ENCODE results near the gene NOTUM.

DNA sequence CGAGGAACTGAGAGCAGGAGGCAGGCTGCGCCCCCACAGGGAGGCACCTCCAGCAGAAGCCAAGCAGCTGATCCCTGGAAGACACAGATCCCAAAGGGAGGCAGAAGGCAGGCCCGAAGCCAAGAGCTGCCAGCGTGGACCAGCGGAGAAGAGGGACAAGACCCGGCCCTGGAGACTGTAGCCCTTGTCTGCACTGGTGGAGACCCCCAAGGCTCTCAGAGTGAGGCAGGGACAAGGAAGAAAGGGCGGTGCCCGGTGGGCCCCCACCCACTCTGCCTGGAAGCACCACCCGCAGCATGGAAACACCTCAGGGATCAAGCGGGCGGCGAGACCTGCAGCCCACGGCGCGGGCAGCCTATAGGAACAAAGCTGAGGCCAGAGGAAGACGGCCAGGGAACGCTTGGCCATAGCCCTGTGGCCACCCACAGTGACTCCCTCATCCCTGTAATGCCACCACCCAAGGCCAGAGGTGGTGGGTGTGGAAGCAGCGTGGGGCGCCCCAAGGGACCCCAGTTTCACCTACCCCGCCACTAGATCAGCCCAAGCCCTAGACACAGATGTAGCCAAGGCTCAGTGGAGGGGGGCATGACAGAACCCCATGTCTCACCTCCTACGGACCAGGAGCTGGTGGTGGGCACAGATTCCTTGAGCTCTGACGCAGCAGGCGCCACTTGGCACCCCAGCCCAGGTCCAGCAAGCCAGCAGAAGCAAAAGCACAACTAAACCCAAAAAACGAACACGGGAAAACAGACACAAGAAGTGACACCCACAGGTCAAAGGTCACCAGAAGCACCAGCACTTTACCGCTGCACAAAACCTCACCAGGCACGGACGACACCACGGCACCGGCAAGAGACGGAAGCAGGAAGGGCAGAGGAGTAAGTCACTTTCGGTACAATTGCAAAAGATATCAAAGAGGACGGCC lies 40.1 kb downstream of the NOTUM start:
- TF ChIP-seq ZNF274 (IDR thresholded peaks at IDR 0.05; ENCODE audit: low read depth, low read length) (no peak), YY1 (IDR thresholded peaks at IDR 0.05; ENCODE audit: insufficient read depth, insufficient read length) (no peak), SUZ12 (IDR thresholded peaks at IDR 0.05; ENCODE audit: extremely low read depth, insufficient read depth, insufficient read length) (no peak)

Data from NT2/D1 (cell line).